Astrocyte (in vitro differentiated cells and primary cell): ENCODE measurements around the gene SEMA3B.

ENCODE experiments used
- EZH2 ChIP-seq: IDR thresholded peaks from 2 replicates; pipeline ENCODE4 v1.6.1; 2012; ENCODE audit warnings: mild to moderate bottlenecking, low read length, inconsistent platforms; ENCODE audit not compliant: insufficient read depth
- TF ChIP-seq, protein P1 (sequence below): IDR thresholded peaks from 2 replicates; pipeline ENCODE4 v1.5.1; 2011; ENCODE audit warnings: low read depth, mild to moderate bottlenecking, inconsistent platforms, low read length, moderate library complexity; ENCODE audit not compliant: insufficient read depth

DNA sequence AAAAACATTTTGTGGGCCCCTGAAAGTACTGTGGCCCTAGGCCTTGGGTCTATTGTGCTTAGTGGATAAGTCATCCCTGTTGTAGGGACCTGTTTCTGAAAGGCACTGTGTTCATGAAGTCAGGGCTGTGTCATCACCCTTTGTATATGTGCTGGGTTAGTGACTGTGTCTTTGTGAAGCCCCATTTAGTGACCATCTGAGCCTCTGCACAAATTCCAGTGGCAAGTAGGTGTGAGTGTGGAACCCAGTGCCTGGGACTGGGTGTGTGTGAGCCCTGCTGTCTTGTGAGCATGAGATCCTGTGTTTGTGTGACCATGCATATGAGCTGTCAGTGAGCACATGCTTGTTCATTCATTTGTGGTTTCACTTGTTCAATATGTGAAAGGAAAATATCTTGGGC is 35.7 kb downstream of the SEMA3B start:
- TF ChIP-seq, protein P1, sequence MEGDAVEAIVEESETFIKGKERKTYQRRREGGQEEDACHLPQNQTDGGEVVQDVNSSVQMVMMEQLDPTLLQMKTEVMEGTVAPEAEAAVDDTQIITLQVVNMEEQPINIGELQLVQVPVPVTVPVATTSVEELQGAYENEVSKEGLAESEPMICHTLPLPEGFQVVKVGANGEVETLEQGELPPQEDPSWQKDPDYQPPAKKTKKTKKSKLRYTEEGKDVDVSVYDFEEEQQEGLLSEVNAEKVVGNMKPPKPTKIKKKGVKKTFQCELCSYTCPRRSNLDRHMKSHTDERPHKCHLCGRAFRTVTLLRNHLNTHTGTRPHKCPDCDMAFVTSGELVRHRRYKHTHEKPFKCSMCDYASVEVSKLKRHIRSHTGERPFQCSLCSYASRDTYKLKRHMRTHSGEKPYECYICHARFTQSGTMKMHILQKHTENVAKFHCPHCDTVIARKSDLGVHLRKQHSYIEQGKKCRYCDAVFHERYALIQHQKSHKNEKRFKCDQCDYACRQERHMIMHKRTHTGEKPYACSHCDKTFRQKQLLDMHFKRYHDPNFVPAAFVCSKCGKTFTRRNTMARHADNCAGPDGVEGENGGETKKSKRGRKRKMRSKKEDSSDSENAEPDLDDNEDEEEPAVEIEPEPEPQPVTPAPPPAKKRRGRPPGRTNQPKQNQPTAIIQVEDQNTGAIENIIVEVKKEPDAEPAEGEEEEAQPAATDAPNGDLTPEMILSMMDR, result no peak
- TF ChIP-seq EZH2, result no peak
